IMR-90 (cell line): Measurements from ENCODE around the gene SLC44A4. TPM values are rescaled to one million over a fixed set of nuclear protein-coding genes. Genes with fewer than 3 reads are reported as not detected.
A peak's percentile ranks its signal among the peaks of the same experiment; 100 is the strongest.

Experiments used
- ATAC-seq: fragments of 200-7000 bp; cut with Tn5 transposase; 2 replicates; pipeline ENCODE4 v1.9.1; 2020; ENCODE audit warnings: low read depth, mild to moderate bottlenecking, moderate library complexity
- BruUV-seq: library from RNA; stranded (reverse); fragments of 400-500 nt; replicated peaks from 2 replicates; lab custom pipeline; 2021; lab: Mats Ljungman, UMichigan
- CTCF ChIA-PET: fragments of 300-600 bp; formaldehyde crosslinking; extraction: SDS; loops from one replicate; lab custom pipeline; 2021; ENCODE audit warnings: antibody characterized with exemption; lab: Yijun Ruan, JAX
- POLR2A ChIA-PET: fragments of 300-600 bp; sonication (Branson Sonifier 250); formaldehyde crosslinking; loops from one replicate; lab custom pipeline; 2022; ENCODE audit warnings: antibody characterized with exemption; ENCODE audit not compliant: unreplicated experiment; lab: Charles Lee
- DNase-seq: peaks from one replicate; pipeline ENCODE4 v3.0.0; 2013
- H2AFZ ChIP-seq: replicated peaks from 2 replicates; pipeline ENCODE3; 2013; ENCODE audit warnings: low read length, mild to moderate bottlenecking; ENCODE audit not compliant: poor library complexity
- H2AK5ac ChIP-seq: 2 replicates; pipeline ENCODE4 v1.6.1; 2013; ENCODE audit warnings: low read depth, low read length, inconsistent platforms
- H2AK9ac ChIP-seq: replicated peaks from 2 replicates; pipeline ENCODE3; 2013; ENCODE audit warnings: mild to moderate bottlenecking, low read depth, low read length, moderate library complexity; ENCODE audit not compliant: poor library complexity
- H2BK120ac ChIP-seq: 2 replicates; pipeline ENCODE4 v1.6.1; 2013; ENCODE audit warnings: low read depth, low read length, inconsistent platforms
- H2BK15ac ChIP-seq: 3 replicates; pipeline ENCODE4 v1.6.1; 2013; ENCODE audit warnings: low read depth, low read length, inconsistent platforms
- H2BK20ac ChIP-seq: 2 replicates; pipeline ENCODE4 v1.6.1; 2013; ENCODE audit warnings: low read depth, mild to moderate bottlenecking, inconsistent platforms, low read length, moderate library complexity
- H2BK5ac ChIP-seq: 2 replicates; pipeline ENCODE4 v1.6.1; 2013; ENCODE audit warnings: mild to moderate bottlenecking, low read depth, low read length, inconsistent platforms; ENCODE audit not compliant: poor library complexity, severe bottlenecking
- H3K14ac ChIP-seq: replicated peaks from 2 replicates; pipeline ENCODE4 v1.6.1; 2013; ENCODE audit warnings: low read depth, low read length, inconsistent platforms
- H3K18ac ChIP-seq: 2 replicates; pipeline ENCODE4 v1.6.1; 2013; ENCODE audit warnings: low read depth, low read length, control low read depth
- H3K23ac ChIP-seq: 2 replicates; pipeline ENCODE4 v1.6.1; 2013; ENCODE audit warnings: low read depth, low read length, inconsistent platforms
- H3K27ac ChIP-seq: 2 replicates; pipeline ENCODE4 v1.5.1; 2013; ENCODE audit warnings: mild to moderate bottlenecking, control low read depth, low read length; ENCODE audit not compliant: insufficient read depth
- H3K27me3 ChIP-seq: 2 replicates; pipeline ENCODE4 v1.6.1; 2013; ENCODE audit warnings: low read length; ENCODE audit not compliant: control insufficient read depth, insufficient read depth
- H3K36me3 ChIP-seq: 2 replicates; pipeline ENCODE4 v1.6.1; 2013; ENCODE audit warnings: low read length, mixed read lengths; ENCODE audit not compliant: control insufficient read depth, insufficient read depth
- H3K4ac ChIP-seq: 2 replicates; pipeline ENCODE4 v1.6.1; 2013; ENCODE audit warnings: low read depth, low read length, inconsistent platforms
- H3K4me1 ChIP-seq: 2 replicates; pipeline ENCODE4 v1.6.1; 2013; ENCODE audit warnings: low read length, mixed read lengths; ENCODE audit not compliant: control insufficient read depth, insufficient read depth
- H3K4me2 ChIP-seq: 2 replicates; pipeline ENCODE4 v1.6.1; 2013; ENCODE audit warnings: low read depth, mild to moderate bottlenecking, control low read depth, low read length, moderate library complexity
- H3K4me3 ChIP-seq: 2 replicates; pipeline ENCODE4 v1.5.1; 2013; ENCODE audit warnings: low read depth, mild to moderate bottlenecking, control low read depth, low read length, moderate library complexity; ENCODE audit not compliant: insufficient read depth
- H3K56ac ChIP-seq: 2 replicates; pipeline ENCODE4 v1.6.1; 2013; ENCODE audit warnings: low read length, inconsistent platforms; ENCODE audit not compliant: insufficient read depth; ENCODE audit errors: extremely low read depth
- H3K79me1 ChIP-seq, 2 experiments: 2 replicates each; pipeline ENCODE4 v1.6.1; 2013; ENCODE audit warnings: low read length in 2 of 2, inconsistent platforms in 1 of 2, low read depth in 1 of 2
- H3K9ac ChIP-seq: 2 replicates; pipeline ENCODE4 v1.6.1; 2013; ENCODE audit warnings: low read depth, low read length, control low read depth
- H3K9me1 ChIP-seq: 2 replicates; pipeline ENCODE4 v1.6.1; 2013; ENCODE audit warnings: low read length, inconsistent platforms; ENCODE audit not compliant: insufficient read depth
- H3K9me3 ChIP-seq: 2 replicates; pipeline ENCODE4 v1.6.1; 2013; ENCODE audit warnings: low read length; ENCODE audit not compliant: control insufficient read depth, insufficient read depth
- H4K20me1 ChIP-seq: 2 replicates; pipeline ENCODE4 v1.6.1; 2013; ENCODE audit warnings: low read length, inconsistent platforms; ENCODE audit not compliant: insufficient read depth
- H4K5ac ChIP-seq: 2 replicates; pipeline ENCODE4 v1.6.1; 2013; ENCODE audit warnings: mild to moderate bottlenecking, low read depth, low read length, control low read depth
- H4K8ac ChIP-seq, 2 experiments: 2 replicates each; pipeline ENCODE4 v1.6.1; 2013; ENCODE audit warnings: low read depth in 2 of 2, low read length in 2 of 2, control low read depth in 1 of 2, inconsistent platforms in 1 of 2
- H4K91ac ChIP-seq: 2 replicates; pipeline ENCODE4 v1.6.1; 2013; ENCODE audit warnings: low read depth, low read length, inconsistent platforms; ENCODE audit not compliant: insufficient read depth
- BHLHE40 ChIP-seq: fragments of 150-350 bp; IDR thresholded peaks from 2 replicates; pipeline ENCODE4 v1.6.1; 2016; ENCODE audit warnings: mild to moderate bottlenecking, low read depth, low read length
- CHD1 ChIP-seq: IDR thresholded peaks from 2 replicates; pipeline ENCODE4 v1.6.1; 2012; ENCODE audit warnings: low read depth, low read length, improper control_type of control experiment
- FOS ChIP-seq: fragments of 150-350 bp; IDR thresholded peaks from 2 replicates; pipeline ENCODE4 v1.6.1; 2016; ENCODE audit warnings: low read depth, low read length
- MAFK ChIP-seq: IDR thresholded peaks from 2 replicates; pipeline ENCODE4 v1.6.1; 2012; ENCODE audit warnings: low read depth, low read length, improper control_type of control experiment
- MAZ ChIP-seq: IDR thresholded peaks from 2 replicates; pipeline ENCODE4 v1.6.1; 2012; ENCODE audit warnings: low read depth, mild to moderate bottlenecking, low read length, improper control_type of control experiment, moderate library complexity, borderline replicate concordance
- MXI1 ChIP-seq: IDR thresholded peaks from 2 replicates; pipeline ENCODE4 v1.6.1; 2012; ENCODE audit warnings: low read depth, mild to moderate bottlenecking, low read length, moderate library complexity, borderline replicate concordance
- NFE2L2 ChIP-seq: fragments of 150-350 bp; IDR thresholded peaks from 2 replicates; pipeline ENCODE4 v1.6.1; 2016; ENCODE audit warnings: low read depth, mild to moderate bottlenecking, low read length
- POLR2A ChIP-seq: IDR thresholded peaks from 2 replicates; pipeline ENCODE4 v1.6.1; 2012; ENCODE audit warnings: mild to moderate bottlenecking, low read depth, low read length
- RAD21 ChIP-seq: IDR thresholded peaks from 2 replicates; pipeline ENCODE4 v1.6.1; 2012; ENCODE audit warnings: low read length, improper control_type of control experiment
- RCOR1 ChIP-seq: IDR thresholded peaks from 2 replicates; pipeline ENCODE4 v1.6.1; 2012; ENCODE audit warnings: mild to moderate bottlenecking, low read length, improper control_type of control experiment; ENCODE audit not compliant: insufficient replicate concordance
- RFX5 ChIP-seq: IDR thresholded peaks from 2 replicates; pipeline ENCODE4 v1.8.0; 2012; ENCODE audit warnings: low read depth, mild to moderate bottlenecking, low read length, moderate library complexity
- SMC3 ChIP-seq: fragments of 150-350 bp; IDR thresholded peaks from 2 replicates; pipeline ENCODE4 v1.6.1; 2016; ENCODE audit warnings: low read depth, mild to moderate bottlenecking, antibody characterized with exemption, low read length, moderate library complexity
- WGBS, 2 experiments: methylation state at CpG; one replicate each; pipeline versions ENCODE4 v1.1.5 to v1.1.7; 2013; ENCODE audit warnings: missing lambda C conversion rate in 2 of 2; ENCODE audit not compliant: insufficient read length in 1 of 2; ENCODE audit errors: extremely low coverage in 2 of 2; 5-methylcytosine and 5-hydroxymethylcytosine counted together
- dilution Hi-C: fragments of 300-500 bp; cut with HindIII; formaldehyde crosslinking; loops from one replicate; pipeline ENCODE4 v1.14.3; 2018; ENCODE audit warnings: low sequenced_read_pairs; ENCODE audit not compliant: unreplicated experiment
- in situ Hi-C: fragments of 300-500 bp; cut with MboI; formaldehyde crosslinking; loops from 3 replicates; pipeline ENCODE4 v1.14.3; 2019; ENCODE audit warnings: low sequenced_read_pairs, inconsistent platforms, mixed read lengths
- intact Hi-C: fragments of 100-400 bp; cut with micrococcal nuclease; formaldehyde crosslinking; loops from 2 replicates; pipeline ENCODE4 v1.10.0; 2022
- polyA plus RNA-seq, 3 experiments: library from polyadenylated mRNA; depleted of rRNA; stranded (reverse); fragments of >200 nt; gene quantifications; 2 replicates each; pipeline ENCODE4 v1.2.3, GENCODE V29; 2012; ENCODE audit warnings: low replicate concordance in 1 of 3
- total RNA-seq: library from RNA; depleted of rRNA; stranded (reverse); fragments of >200 nt; gene quantifications from 2 replicates; pipeline ENCODE4 v1.2.3, GENCODE V29; 2012
- TF ChIP-seq, protein P1 (sequence below): fragments of 150-350 bp; IDR thresholded peaks from 2 replicates; pipeline ENCODE4 v1.6.1; 2017; ENCODE audit warnings: mild to moderate bottlenecking, antibody characterized with exemption, low read length, low read depth
- TF ChIP-seq, protein P2 (sequence below): conservative IDR thresholded peaks from 2 replicates; pipeline ENCODE4 v1.5.1; 2012; ENCODE audit warnings: mild to moderate bottlenecking, low read depth, low read length, improper control_type of control experiment

SLC44A4 gene
- total and polyA plus RNA-seq, 2 of the 4 experiments (the other 2 are of a cell fraction), result 0.14 to 0.36 TPM

DNA sequence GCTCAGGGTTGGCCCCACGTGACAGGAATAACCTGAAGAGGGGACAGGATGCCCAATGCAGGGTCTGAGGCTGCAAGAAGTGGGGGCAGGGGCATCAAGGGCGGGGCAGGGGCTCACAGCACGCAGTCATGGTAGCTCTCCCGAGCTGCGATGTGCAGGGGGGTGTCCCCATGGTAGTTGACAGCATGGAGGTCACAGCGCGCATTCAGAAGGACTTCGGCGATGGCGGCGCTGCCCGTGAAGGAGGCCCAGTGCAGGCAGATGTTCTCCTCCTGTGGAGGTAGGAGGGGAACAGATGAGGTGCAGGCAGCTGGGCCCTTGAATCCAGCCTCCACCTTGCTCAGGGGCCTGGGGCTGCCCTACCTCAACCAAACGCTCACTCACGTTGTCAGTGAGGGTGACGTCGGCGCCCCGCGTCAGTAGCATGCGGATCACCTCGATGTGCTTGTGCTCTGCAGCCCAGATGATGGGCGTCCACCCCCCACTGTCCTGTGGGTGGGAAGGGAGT, 5.8 kb upstream of the SLC44A4 start:
- no peak overlapping the region for H3K4ac ChIP-seq
- no peak overlapping the region for H2BK120ac ChIP-seq
- CTCF ChIA-PET, result no interaction called here
- no peaks in the 10 kb centered on the region for H3K4me1 ChIP-seq
- intact Hi-C loops (no loop called here), dilution Hi-C loops (no loop called here), in situ Hi-C loops (no loop called here)
- 0 out of 2 replicates have a peak, but pooled peaks cover 2% of the 10 kb centered on the region for H3K9me1 ChIP-seq
- H3K18ac ChIP-seq, result no peak overlapping the region
- no peaks in the 10 kb centered on the region for H3K27me3 ChIP-seq
- 92% methylated on average over 2 of the region's 22 CpGs; no CpG with 5 or more reads in 1 of the 2 experiments for WGBS, 2 experiments
- ATAC-seq (no peak), DNase-seq (no peak)
- TF ChIP-seq RFX5, result no peak
- TF ChIP-seq MAFK, result no peak
- no peak for TF ChIP-seq RAD21
- no peak for TF ChIP-seq RCOR1
- no peak for TF ChIP-seq BHLHE40
- no peak for TF ChIP-seq FOS
- TF ChIP-seq, protein P1, sequence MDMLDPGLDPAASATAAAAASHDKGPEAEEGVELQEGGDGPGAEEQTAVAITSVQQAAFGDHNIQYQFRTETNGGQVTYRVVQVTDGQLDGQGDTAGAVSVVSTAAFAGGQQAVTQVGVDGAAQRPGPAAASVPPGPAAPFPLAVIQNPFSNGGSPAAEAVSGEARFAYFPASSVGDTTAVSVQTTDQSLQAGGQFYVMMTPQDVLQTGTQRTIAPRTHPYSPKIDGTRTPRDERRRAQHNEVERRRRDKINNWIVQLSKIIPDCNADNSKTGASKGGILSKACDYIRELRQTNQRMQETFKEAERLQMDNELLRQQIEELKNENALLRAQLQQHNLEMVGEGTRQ, result no peak
- TF ChIP-seq MAZ, result no peak
- no peak for TF ChIP-seq SMC3
- TF ChIP-seq, protein P2, sequence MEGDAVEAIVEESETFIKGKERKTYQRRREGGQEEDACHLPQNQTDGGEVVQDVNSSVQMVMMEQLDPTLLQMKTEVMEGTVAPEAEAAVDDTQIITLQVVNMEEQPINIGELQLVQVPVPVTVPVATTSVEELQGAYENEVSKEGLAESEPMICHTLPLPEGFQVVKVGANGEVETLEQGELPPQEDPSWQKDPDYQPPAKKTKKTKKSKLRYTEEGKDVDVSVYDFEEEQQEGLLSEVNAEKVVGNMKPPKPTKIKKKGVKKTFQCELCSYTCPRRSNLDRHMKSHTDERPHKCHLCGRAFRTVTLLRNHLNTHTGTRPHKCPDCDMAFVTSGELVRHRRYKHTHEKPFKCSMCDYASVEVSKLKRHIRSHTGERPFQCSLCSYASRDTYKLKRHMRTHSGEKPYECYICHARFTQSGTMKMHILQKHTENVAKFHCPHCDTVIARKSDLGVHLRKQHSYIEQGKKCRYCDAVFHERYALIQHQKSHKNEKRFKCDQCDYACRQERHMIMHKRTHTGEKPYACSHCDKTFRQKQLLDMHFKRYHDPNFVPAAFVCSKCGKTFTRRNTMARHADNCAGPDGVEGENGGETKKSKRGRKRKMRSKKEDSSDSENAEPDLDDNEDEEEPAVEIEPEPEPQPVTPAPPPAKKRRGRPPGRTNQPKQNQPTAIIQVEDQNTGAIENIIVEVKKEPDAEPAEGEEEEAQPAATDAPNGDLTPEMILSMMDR, result no peak
- TF ChIP-seq NFE2L2, result no peak
- TF ChIP-seq CHD1, result no peak
- TF ChIP-seq MXI1, result no peak
- no peak for TF ChIP-seq POLR2A
- no peak overlapping the region for H2BK20ac ChIP-seq
- H2BK5ac ChIP-seq, result no peak overlapping the region
- no peak overlapping the region for H2AFZ ChIP-seq
- POLR2A ChIA-PET, result no interaction called here
- H3K27ac ChIP-seq, result no peak overlapping the region
- H4K20me1 ChIP-seq, result peaks cover 2% of the 10 kb centered on the region; the same call in 1 of the 2 replicates
- no peak overlapping the region for H2AK5ac ChIP-seq
- H4K8ac ChIP-seq, result no peak overlapping the region
- no peak overlapping the region for H2BK15ac ChIP-seq
- no peak overlapping the region for H3K4me2 ChIP-seq
- no peak overlapping the region for H4K91ac ChIP-seq
- H3K14ac ChIP-seq, result no peak overlapping the region
- peaks cover 84% of the 10 kb centered on the region for H3K36me3 ChIP-seq
- no peaks in the 10 kb centered on the region for H3K9me3 ChIP-seq
- peak overlapping the region; percentile 76 for H2AK9ac ChIP-seq
- no peak overlapping the region for H3K23ac ChIP-seq
- no peak overlapping the region for H3K9ac ChIP-seq
- H3K56ac ChIP-seq, result no peak overlapping the region
- no TSS peak for BruUV-seq
- no peaks in the 10 kb centered on the region for H3K79me1 ChIP-seq
- no peak overlapping the region for H4K5ac ChIP-seq
- no peak overlapping the region for H3K4me3 ChIP-seq
